HEK293 (cell line): ENCODE measurements around the gene MDM2.

Experiments
- CTCF ChIA-PET: fragments of 350-600 bp; formaldehyde crosslinking; extraction: SDS; loops from one replicate; lab custom pipeline; 2021; ENCODE audit warnings: antibody characterized with exemption; lab: Yijun Ruan, JAX
- POLR2A ChIA-PET: fragments of 300-600 bp; formaldehyde crosslinking; extraction: SDS; loops from one replicate; lab custom pipeline; 2020; ENCODE audit warnings: antibody characterized with exemption, inconsistent platforms; lab: Yijun Ruan, JAX
- H3K27ac ChIP-seq: fragments of 200-500 bp; sonication (Bioruptor generic); 2 replicates; pipeline ENCODE4 v1.5.1; 2014; ENCODE audit warnings: low read depth, low read length, control low read depth, inconsistent platforms; ENCODE audit errors: extremely low read depth
- H3K36me3 ChIP-seq, 2 experiments: fragments of 200-500 bp in 1 of 2; sonication (Bioruptor generic) in 1 of 2; 1 replicate in 1 of 2; 2 replicates in 1 of 2; pipeline ENCODE4 v1.5.1; 2014 to 2017; ENCODE audit warnings: inconsistent platforms in 2 of 2, low read length in 2 of 2; ENCODE audit not compliant: control insufficient read depth in 2 of 2, insufficient read depth in 1 of 2
- H3K4me1 ChIP-seq: fragments of 200-500 bp; sonication (Bioruptor generic); 2 replicates; pipeline ENCODE4 v1.5.1; 2014; ENCODE audit warnings: mild to moderate bottlenecking, low read length, inconsistent platforms; ENCODE audit not compliant: control insufficient read depth, insufficient read depth
- H3K4me3 ChIP-seq: 2 replicates; pipeline ENCODE4 v1.5.1; 2011; ENCODE audit warnings: low read depth, mild to moderate bottlenecking, control low read depth, low read length, moderate library complexity
- H3K9me3 ChIP-seq: fragments of 200-500 bp; sonication (Bioruptor generic); 2 replicates; pipeline ENCODE4 v1.5.1; 2014; ENCODE audit warnings: low read depth, low read length, inconsistent platforms; ENCODE audit not compliant: control insufficient read depth, insufficient read depth
- GLIS2 ChIP-seq: fragments of 450-650 bp; formaldehyde crosslinking; IDR thresholded peaks from 2 replicates; pipeline ENCODE4 v1.5.1; 2016; ENCODE audit warnings: missing biosample characterization, missing genetic modification characterization
- HIC1 ChIP-seq: fragments of 450-650 bp; formaldehyde crosslinking; IDR thresholded peaks from 2 replicates; pipeline ENCODE4 v1.5.1; 2016; ENCODE audit warnings: missing biosample characterization, missing genetic modification characterization
- HOXC10 ChIP-seq: sonication (generic); formaldehyde crosslinking; IDR thresholded peaks from 2 replicates; pipeline ENCODE4 v1.8.1; 2023; ENCODE audit warnings: mild to moderate bottlenecking, missing genetic modification reagents
- KLF1 ChIP-seq: fragments of 450-650 bp; formaldehyde crosslinking; IDR thresholded peaks from 2 replicates; pipeline ENCODE4 v1.5.1; 2016; ENCODE audit warnings: missing biosample characterization, missing genetic modification characterization
- KLF16 ChIP-seq: fragments of 450-650 bp; formaldehyde crosslinking; IDR thresholded peaks from 2 replicates; pipeline ENCODE4 v1.5.1; 2017; ENCODE audit warnings: missing biosample characterization, missing genetic modification characterization
- MEIS1 ChIP-seq: sonication (generic); formaldehyde crosslinking; IDR thresholded peaks from 2 replicates; pipeline ENCODE4 v1.8.1; 2022; ENCODE audit warnings: missing genetic modification reagents, mild to moderate bottlenecking, borderline replicate concordance
- OSR2 ChIP-seq: fragments of 450-650 bp; formaldehyde crosslinking; IDR thresholded peaks from 2 replicates; pipeline ENCODE4 v1.5.1; 2016; ENCODE audit warnings: missing biosample characterization, missing genetic modification characterization
- SCRT1 ChIP-seq: fragments of 450-650 bp; formaldehyde crosslinking; IDR thresholded peaks from 2 replicates; pipeline ENCODE4 v1.5.1; 2016; ENCODE audit warnings: missing biosample characterization, missing genetic modification characterization, borderline replicate concordance
- ZFP41 ChIP-seq: fragments of 450-650 bp; formaldehyde crosslinking; IDR thresholded peaks from 2 replicates; pipeline ENCODE4 v1.5.1; 2016; ENCODE audit warnings: missing biosample characterization, missing genetic modification characterization, borderline replicate concordance
- ZNF2 ChIP-seq: fragments of 450-650 bp; formaldehyde crosslinking; IDR thresholded peaks from 2 replicates; pipeline ENCODE4 v1.5.1; 2016; ENCODE audit warnings: missing biosample characterization, missing genetic modification characterization
- ZNF280C ChIP-seq: fragments of 450-650 bp; formaldehyde crosslinking; IDR thresholded peaks from 2 replicates; pipeline ENCODE4 v1.5.1; 2016; ENCODE audit warnings: missing biosample characterization, missing genetic modification characterization
- ZNF350 ChIP-seq: fragments of 450-650 bp; formaldehyde crosslinking; IDR thresholded peaks from 2 replicates; pipeline ENCODE4 v1.5.0; 2017; ENCODE audit warnings: missing biosample characterization, mild to moderate bottlenecking, missing genetic modification characterization
- ZNF416 ChIP-seq: fragments of 450-650 bp; formaldehyde crosslinking; IDR thresholded peaks from 2 replicates; pipeline ENCODE4 v1.5.1; 2016; ENCODE audit warnings: missing biosample characterization, missing genetic modification characterization
- ZNF449 ChIP-seq: fragments of 450-650 bp; formaldehyde crosslinking; IDR thresholded peaks from 2 replicates; pipeline ENCODE4 v1.5.1; 2017; ENCODE audit warnings: missing biosample characterization, mild to moderate bottlenecking, missing genetic modification characterization, moderate library complexity
- ZNF510 ChIP-seq: fragments of 450-650 bp; formaldehyde crosslinking; IDR thresholded peaks from 2 replicates; pipeline ENCODE4 v1.5.1; 2018; ENCODE audit warnings: mild to moderate bottlenecking, missing genetic modification characterization, missing biosample characterization; ENCODE audit not compliant: insufficient replicate concordance
- ZNF544 ChIP-seq: fragments of 450-650 bp; formaldehyde crosslinking; IDR thresholded peaks from 2 replicates; pipeline ENCODE4 v1.5.0; 2017; ENCODE audit warnings: missing biosample characterization, missing genetic modification characterization
- ZNF624 ChIP-seq: fragments of 450-650 bp; formaldehyde crosslinking; IDR thresholded peaks from 2 replicates; pipeline ENCODE4 v1.5.1; 2017; ENCODE audit warnings: missing biosample characterization, missing genetic modification characterization
- ZNF629 ChIP-seq: fragments of 450-650 bp; formaldehyde crosslinking; IDR thresholded peaks from 2 replicates; pipeline ENCODE4 v1.5.1; 2017; ENCODE audit warnings: missing biosample characterization, missing genetic modification characterization
- ZNF660 ChIP-seq: fragments of 450-650 bp; IDR thresholded peaks from 2 replicates; pipeline ENCODE4 v1.5.1; 2018; ENCODE audit warnings: missing biosample characterization, mild to moderate bottlenecking, missing genetic modification characterization
- ZNF777 ChIP-seq: fragments of 450-650 bp; formaldehyde crosslinking; IDR thresholded peaks from 2 replicates; pipeline ENCODE4 v1.5.1; 2017; ENCODE audit warnings: missing biosample characterization, missing genetic modification characterization, borderline replicate concordance

Gene MDM2

GRCh38 chr12:68878283-68878682 is 70.3 kb downstream of the MDM2 start:
- Histone ChIP-seq H3K9me3 (no peaks in the 10 kb centered on the region), H3K4me1 (no peaks in the 10 kb centered on the region), H3K36me3 (no peaks in the 10 kb centered on the region), H3K4me3 (no peak overlapping the region), H3K27ac (no peak overlapping the region)
- ChIA-PET CTCF (no interaction called here), POLR2A (no interaction called here)
- TF ChIP-seq KLF16 (tag by site-specific recombination) (no peak), HOXC10 (CRISPR knock-in tag) (no peak), ZNF544 (no peak), ZFP41 (tag by site-specific recombination) (no peak), ZNF660 (no peak), ZNF449 (no peak), ZNF629 (tag by site-specific recombination) (no peak), ZNF510 (no peak), ZNF777 (tag by site-specific recombination) (no peak), HIC1 (no peak), ZNF280C (no peak)

- Histone ChIP-seq H3K9me3 (no peaks in the 10 kb centered on the region), H3K27ac (no peak overlapping the region), H3K4me3 (no peak overlapping the region), H3K4me1 (no peaks in the 10 kb centered on the region), H3K36me3 (no peaks in the 10 kb centered on the region)
- TF ChIP-seq OSR2 (tag by site-specific recombination) = no peak
- TF ChIP-seq ZNF624 (tag by site-specific recombination) = no peak
- TF ChIP-seq ZNF777 (tag by site-specific recombination) = no peak
- no peak for TF ChIP-seq MEIS1
- TF ChIP-seq GLIS2 (tag by site-specific recombination) = no peak
- TF ChIP-seq ZNF416 (tag by site-specific recombination) = no peak
- no peak for TF ChIP-seq ZNF350 (tag by site-specific recombination)
- TF ChIP-seq SCRT1 = no peak
- TF ChIP-seq KLF1 = no peak
- TF ChIP-seq ZNF2 = no peak
- ChIA-PET POLR2A (no interaction called here), CTCF (no interaction called here)
These were observed 70.9 kb downstream of the MDM2 start for GRCh38 chr12:68878846-68879245.
